Mucosa of descending colon (tissue), 3 donors: ENCODE data around the gene PRKD3. TPM values are rescaled to one million over a fixed set of nuclear protein-coding genes. Genes with fewer than 3 reads are reported as not detected.
A peak's percentile ranks its signal among the peaks of the same experiment; 100 is the strongest.

Source experiments
- ATAC-seq: fragments of 200-7000 bp; cut with Tn5 transposase; one replicate; pipeline ENCODE4 v1.9.1; 2020; ENCODE audit warnings: mild to moderate bottlenecking, moderate library complexity
- DNase-seq, 3 donors: peaks; one replicate each; pipeline ENCODE4 v3.0.0-alpha.2; 2020
- H3K36me3 ChIP-seq: fragments of 200-600 bp; one replicate; pipeline ENCODE4 v1.8.0; 2021; ENCODE audit warnings: low read depth, mild to moderate bottlenecking
- H3K4me1 ChIP-seq: fragments of 200-600 bp; one replicate; pipeline ENCODE4 v1.8.0; 2021; ENCODE audit warnings: low read depth, mild to moderate bottlenecking
- H3K4me3 ChIP-seq: fragments of 200-600 bp; one replicate; pipeline ENCODE4 v1.8.0; 2021; ENCODE audit warnings: mild to moderate bottlenecking
- H3K9me3 ChIP-seq: fragments of 200-600 bp; one replicate; pipeline ENCODE4 v1.8.0; 2021; ENCODE audit warnings: mild to moderate bottlenecking
- CTCF ChIP-seq: fragments of 200-600 bp; IDR thresholded peaks from one replicate; pipeline ENCODE4 v1.8.0; 2022; ENCODE audit warnings: antibody characterized with exemption, mild to moderate bottlenecking
- intact Hi-C, 2 donors: fragments of 100-400 bp; cut with DNase I in 1 of 2; cut with micrococcal nuclease in 1 of 2; formaldehyde crosslinking; loops; one replicate each; pipeline versions ENCODE4 v1.11.0 to v1.11.1; 2022; cut with DNase I, micrococcal nuclease
- total RNA-seq, 3 donors: library from RNA; stranded (reverse); fragmentation: NEBNext Ultra II Directional in 2 of 3; extraction: Animal tissue kit (Norgen Biotek cat#: 25700) in 2 of 3; gene quantifications; one replicate each; pipeline versions ENCODE4 v1.2.1 to v1.2.4, GENCODE V29; 2021 to 2023
- donor health status: DM: no; HTN: no; CAD: no; lungs with moderate emphysema.
- donor health status: DM: no; HTN: no; CAD: no.
- donor health status: DM: no; HTN: yes; CAD: no.

PRKD3 gene
- total RNA-seq, 3 donors from 2014 or later, result 16.0 to 50.1 (median 19.7) TPM

- Histone ChIP-seq H3K36me3 (no peaks in the 10 kb centered on the region), H3K4me1 (peaks cover 18% of the 10 kb centered on the region), H3K9me3 (no peaks in the 10 kb centered on the region), H3K4me3 (no peak overlapping the region)
- intact Hi-C loops, result no loop called here
- TF ChIP-seq CTCF, result no peak
- no peak for DNase-seq
- no peak for ATAC-seq
Measured at GRCh38 chr2:37321029-37321682, 3.5 kb downstream of the PRKD3 start.

GRCh38 chr2:37319754-37320609 lies 4.7 kb downstream of the PRKD3 start:
- ATAC-seq (no peak), DNase-seq (peak in 1 of 3 donors; percentile 33)
- TF ChIP-seq CTCF, result no peak
- H3K4me3 ChIP-seq, result no peak overlapping the region
- no peaks in the 10 kb centered on the region for H3K9me3 ChIP-seq
- no peaks in the 10 kb centered on the region for H3K36me3 ChIP-seq
- peaks cover 13% of the 10 kb centered on the region for H3K4me1 ChIP-seq
- intact Hi-C loops, result no loop called here

GRCh38 chr2:37318401-37318800 lies 6.2 kb downstream of the PRKD3 start:
- Histone ChIP-seq H3K4me1 (peaks cover 10% of the 10 kb centered on the region), H3K9me3 (no peaks in the 10 kb centered on the region), H3K4me3 (no peak overlapping the region), H3K36me3 (no peaks in the 10 kb centered on the region)
- TF ChIP-seq CTCF, result no peak
- intact Hi-C loops, result no loop called here
- DNase-seq, result no peak
- no peak for ATAC-seq

GRCh38 chr2:37317746-37318145 lies 6.9 kb downstream of the PRKD3 start:
- H3K4me1 ChIP-seq, result peaks cover 3% of the 10 kb centered on the region
- H3K36me3 ChIP-seq, result no peaks in the 10 kb centered on the region
- no peaks in the 10 kb centered on the region for H3K9me3 ChIP-seq
- H3K4me3 ChIP-seq, result no peak overlapping the region
- intact Hi-C loops, result no loop called here
- ATAC-seq, result no peak
- no peak for TF ChIP-seq CTCF
- no peak for DNase-seq

GRCh38 chr2:37316181-37316580 lies 8.5 kb downstream of the PRKD3 start:
- DNase-seq, result no peak
- intact Hi-C loops, result no loop called here
- Histone ChIP-seq H3K4me1 (no peaks in the 10 kb centered on the region), H3K9me3 (no peaks in the 10 kb centered on the region), H3K36me3 (no peaks in the 10 kb centered on the region), H3K4me3 (no peak overlapping the region)
- ATAC-seq, result no peak
- no peak for TF ChIP-seq CTCF
